T-helper 22 cell (primary cell): ENCODE measurements around the gene IFNL1.
"Not testable (repeated sequence)": the region's sequence is repeated elsewhere in the genome, so short reads cannot be mapped to it uniquely, and the experiment has no call there.

ENCODE experiments used
- DNase-seq: peaks from one replicate; pipeline ENCODE4 v3.0.0-alpha.2; 2020; ENCODE audit warnings: low read depth

IFNL1 gene

DNA sequence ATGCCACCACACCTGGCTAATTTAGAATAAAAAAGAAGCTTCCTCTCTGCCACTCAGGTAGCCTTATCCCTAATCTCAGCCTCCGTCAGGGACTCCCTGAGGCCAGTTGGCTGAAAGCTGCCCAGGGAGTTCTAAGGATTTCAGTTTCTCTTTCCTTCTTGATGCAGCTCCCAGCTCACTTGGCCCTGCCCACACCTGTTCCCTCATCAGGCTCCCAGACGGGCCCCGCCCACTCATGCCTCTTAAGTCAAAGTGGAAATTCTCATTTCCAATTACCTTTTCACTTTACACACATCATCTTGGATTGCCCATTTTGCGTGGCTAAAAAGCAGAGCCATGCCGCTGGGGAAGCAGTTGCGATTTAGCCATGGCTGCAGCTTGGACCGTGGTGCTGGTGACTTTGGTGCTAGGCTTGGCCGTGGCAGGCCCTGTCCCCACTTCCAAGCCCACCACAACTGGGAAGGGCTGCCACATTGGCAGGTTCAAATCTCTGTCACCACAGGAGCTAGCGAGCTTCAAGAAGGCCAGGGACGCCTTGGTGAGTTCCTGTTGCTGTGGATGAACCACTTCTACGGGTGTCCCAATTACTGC lies at the start of gene IFNL1:
IFNL1 (plus strand) TSS at position 353 of the 591 bp plus-strand sequence; CDS start at position 368, 15 bp downstream.
- no peak for DNase-seq

DNA sequence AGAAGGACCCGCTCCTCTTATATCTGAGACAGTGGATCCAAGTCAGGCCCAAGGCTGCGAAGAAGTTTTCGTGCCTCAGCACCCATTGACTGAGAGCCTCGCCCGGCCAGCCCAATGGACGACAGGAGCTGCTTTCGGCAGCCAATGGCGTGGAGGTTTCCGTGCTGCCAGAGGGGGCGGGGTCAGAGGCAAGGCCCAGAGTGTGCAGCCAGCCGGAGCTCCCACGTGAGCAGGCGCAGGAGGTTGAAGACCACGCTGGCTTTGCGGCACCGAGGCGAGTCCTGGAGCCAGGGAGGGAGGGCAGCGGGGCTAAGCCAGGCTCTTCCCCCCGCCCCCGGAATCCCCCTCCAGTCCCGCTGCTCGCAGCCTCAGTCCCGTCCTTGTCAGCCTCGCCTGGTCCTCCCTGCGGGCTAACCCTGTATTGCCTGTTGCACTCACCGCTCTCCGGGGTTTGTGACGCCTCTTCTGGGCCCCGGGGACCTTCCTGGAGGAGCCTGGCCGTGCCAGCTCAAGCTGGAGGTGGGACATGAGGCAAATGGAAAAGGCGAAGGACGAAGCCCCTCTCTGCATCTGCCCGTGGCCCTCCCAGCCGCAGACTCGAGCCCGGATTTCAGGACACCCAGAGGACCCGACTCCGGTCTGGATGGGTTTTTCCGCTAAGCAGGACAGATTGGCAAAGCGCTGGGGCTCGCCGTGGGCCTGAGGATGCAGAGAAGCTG lies 49.1 kb upstream of the IFNL1 start:
- no peak for DNase-seq

DNA sequence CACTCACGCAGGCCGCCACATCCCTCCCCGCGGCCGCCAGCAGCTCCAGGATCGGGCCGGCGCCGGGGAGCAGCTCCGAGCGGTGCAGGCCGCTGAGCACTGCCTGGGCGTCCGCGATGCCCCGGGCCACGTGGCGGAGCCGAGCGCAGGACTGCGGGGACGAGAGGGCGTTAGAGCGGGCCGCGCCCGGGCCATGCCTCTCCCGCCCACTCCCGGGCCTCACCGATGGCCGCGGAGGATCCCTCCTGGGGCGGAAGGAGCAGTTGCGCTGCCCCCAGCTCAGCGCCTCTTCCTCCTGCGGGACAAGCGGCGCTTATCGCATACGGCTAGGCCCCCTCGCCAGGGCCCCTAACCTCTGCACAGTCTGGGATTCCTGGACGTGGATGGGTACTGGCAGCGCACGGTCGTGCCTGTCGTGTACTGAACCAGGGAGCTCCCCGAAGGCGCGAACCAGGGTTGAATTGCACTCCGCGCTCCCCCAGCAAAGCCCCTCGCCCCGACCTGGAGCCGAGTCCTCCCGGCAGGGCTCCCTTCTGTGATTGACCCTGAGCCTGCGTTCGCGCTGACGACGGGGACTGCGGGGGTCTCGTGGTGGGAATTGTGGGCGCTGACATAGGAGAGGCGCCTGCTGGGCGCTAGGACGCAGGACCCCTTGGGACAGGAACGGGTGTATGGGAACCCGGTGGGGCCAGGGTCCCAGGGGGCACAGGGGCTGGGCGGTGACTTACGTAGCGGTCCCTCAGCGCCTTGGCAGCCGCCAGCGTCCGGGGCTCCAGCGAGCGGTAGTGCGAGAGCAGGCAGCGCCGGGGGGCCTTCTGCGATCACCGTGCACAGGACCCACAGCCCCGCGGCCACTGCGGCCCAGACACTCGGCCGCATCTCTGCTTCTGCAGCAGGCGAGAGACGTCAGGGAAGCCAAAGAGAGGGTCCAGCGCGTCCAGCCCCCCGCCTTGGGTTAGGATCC lies 48.2 kb upstream of the IFNL1 start:
- DNase-seq: no peak

DNA sequence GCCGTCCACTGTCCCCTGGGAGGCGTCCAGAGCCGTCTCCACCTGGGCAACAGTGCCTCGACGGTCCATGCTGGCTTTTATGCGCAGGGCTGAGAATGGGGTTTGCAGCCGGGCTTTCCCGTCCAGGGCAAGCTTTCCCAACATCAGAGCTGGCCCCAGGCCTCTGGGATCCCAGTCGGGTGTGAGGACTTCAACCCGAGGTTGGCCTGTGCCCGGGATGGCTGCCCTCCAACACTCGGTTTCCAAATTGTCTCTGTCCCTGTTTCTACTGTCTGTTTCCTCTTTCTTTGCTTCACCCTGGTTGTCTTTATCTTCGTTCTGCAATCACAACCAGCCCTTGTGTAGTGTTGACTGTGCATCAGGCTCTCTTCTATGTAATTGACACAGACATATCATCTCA lies 47.4 kb upstream of the IFNL1 start, which contains the start of gene IFNL4:
IFNL4 (minus strand) TSS at position 51 of the 400 bp plus-strand sequence.
- DNase-seq: no peak

DNA sequence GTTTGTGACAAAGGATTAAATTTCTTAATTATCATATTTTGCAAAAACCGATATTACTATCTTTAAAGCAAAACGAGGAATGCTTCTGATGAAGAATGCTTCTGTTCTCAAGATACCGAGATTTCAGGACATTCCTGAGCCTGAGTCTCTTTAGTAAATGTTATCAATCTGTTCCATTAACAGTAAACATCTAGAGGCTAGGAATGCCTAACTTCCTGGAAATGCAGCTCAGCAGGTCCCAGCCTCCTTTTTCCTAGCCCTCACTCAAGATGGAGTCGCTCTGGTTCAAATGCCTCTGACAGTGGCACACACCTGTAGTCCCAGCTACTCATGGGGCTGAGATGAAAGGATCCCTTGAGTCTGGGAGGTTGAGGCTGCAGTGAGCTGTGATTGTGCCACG lies 45.1 kb upstream of the IFNL1 start:
- no peak for DNase-seq

DNA sequence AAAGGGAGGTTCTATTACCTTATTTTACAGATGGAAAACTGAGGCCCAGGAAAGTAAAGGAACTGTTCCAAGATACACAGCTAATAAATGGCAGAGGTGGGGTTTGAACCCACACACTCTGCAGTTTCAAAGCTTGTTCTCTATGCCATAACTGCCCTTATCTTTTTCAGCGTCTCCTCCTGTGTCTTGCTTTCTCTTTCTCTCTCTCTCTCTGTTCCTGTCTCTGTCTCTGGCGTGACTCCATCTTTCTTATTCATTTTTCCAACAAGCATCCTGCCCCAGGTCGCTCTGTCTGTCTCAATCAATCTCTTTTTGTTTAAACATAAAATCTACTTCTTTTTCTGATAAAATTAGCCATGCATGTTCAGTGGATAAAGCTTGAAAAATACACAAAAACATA lies 44.4 kb upstream of the IFNL1 start:
- DNase-seq: no peak

DNA sequence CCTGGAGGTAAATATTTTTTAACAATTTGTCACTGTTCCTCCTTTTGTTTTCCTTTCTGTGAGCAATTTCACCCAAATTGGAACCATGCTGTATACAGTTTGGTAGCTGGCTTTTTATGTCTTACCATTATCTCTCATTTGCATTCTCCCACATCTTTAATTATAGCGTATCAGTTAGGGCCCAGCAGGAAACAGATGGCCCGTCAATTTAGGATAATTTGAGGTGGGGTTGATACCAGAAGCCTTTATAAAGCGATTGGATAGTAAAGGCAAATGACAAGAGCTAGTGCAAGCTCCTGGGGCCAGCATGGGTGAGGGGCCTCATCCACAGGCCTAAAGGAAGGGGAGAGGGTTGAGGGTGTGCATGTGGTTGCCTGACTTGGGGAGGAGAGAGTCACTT lies 43.7 kb upstream of the IFNL1 start:
- no peak for DNase-seq

DNA sequence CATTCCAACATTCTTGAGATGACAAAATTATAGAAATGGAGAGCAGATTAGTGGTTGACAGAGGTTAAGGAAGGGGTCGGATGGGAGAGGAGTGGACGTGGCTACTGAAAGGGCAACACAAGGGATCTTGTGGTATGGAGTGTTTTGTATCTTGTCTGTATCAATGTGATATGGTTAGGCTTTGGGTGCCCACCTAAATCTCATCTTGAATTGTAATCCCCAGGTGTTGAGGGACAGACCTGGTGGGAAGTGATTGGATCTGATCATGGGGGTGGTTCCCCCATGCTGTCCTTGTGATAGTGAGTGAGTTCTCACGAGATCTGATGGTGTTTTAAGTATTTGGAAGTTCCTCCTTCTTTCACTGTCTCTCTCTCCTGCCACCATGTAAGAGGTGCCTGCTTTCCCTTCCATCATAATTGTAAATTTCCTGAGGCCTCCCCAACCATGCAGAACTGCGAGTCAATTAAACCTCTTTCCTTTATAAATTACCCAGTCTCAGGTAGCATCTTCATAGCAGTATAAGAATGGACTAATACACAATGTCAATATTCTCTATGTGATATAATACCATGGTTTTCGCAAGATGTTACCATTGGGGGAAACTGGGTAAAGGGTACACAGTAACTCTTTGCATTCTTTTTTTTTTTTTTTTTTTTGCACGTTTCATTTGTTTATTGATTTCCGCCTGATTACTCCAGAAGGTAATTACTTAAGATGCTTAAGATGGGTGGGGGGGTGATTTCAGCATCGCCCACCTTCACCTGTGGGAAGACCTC lies 42.6 kb upstream of the IFNL1 start:
- no peak for DNase-seq

DNA sequence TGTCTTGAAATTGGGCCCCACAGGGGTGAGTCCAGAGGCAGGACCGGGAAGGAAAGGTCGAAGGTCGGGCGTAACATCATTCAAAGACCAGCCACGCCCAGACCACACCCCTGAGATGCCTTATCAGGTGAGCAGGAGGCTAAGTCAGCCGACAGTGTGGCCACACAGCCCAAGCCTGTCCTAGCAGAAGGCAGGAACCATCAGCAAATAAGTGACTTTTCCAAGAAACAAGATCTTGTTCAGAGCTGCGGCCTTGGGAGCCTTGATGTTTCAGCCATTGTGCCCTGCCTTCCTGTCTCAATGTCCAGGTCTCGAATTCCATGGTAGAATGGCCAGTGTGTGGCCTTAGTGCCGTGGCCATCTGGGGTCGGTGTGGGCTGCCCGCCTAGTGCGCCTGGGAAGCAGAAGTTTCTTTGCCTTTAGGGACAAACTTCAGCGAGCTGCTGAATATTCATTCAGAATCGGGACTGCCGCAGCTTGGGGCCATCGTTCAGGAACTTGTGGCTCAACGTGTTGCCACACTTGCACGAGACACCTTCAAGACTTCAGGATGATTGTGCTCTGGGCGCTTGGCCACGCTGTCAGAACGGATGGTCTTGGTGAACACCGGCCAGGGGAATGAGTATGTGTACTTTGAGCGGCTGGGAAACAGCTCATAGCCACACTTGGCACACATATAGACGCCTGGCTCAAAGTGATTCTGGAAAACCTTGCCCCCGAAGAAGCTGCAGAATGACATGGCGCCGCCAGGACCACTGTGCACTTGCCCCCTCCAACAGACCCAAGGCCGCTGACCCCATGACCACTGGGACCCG lies 41.5 kb upstream of the IFNL1 start:
- DNase-seq: no peak

DNA sequence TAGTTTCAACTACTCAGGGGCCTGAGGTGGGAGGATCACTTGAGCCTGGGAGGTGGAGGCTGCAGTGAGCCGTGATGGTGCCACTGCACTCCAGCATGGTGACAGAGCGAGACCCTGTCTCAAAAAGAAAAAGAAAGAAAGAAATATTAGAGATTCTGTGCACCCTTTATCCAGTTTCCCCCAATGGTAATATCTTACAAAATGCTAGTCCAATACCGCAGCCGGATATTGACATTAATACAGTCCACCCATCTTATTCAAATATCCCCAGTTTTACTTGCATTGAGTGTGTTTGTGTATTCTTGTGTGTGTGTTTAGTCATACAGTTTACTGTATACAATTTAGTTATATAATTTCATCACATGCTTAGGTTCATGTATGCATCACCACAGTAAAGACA lies 39.0 kb upstream of the IFNL1 start:
- DNase-seq: no peak

DNA sequence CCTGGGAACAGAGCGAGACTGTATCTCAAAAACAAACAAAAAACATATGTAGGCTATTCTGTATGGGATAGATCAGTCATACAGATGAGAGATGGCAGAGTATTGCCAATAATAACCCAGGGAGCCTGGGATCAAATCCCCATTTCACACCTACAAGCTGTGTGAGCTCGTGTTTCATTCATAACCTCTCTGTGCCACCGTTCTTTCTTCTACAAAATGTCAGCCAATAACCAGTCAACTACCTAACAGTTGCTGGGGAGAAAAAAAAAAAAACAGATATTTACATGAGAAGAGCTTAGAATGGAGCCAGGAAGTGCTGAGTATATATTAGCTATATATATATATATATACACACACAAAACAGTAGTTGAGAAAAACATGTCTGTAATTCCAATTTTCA lies 34.5 kb upstream of the IFNL1 start:
- no peak for DNase-seq

DNA sequence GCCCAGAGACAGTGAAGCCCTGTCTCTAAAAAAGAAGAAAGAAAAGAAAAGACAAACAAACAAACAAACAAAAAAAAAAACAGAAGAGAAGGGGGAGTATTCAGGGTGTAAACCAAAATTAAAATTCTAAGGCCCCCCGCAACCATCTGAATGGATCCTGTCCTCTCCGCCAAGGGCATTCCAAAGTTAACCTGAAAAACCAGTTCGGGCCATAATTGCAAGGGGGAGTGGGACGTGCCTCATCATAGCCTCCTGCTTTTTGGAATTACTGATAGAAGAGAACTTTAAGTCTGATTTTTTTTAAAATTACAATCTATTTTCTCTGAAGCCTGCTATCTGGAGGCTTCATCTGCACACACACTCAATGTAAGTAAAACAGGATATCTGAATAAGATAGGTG lies 33.7 kb upstream of the IFNL1 start:
- DNase-seq: no peak

DNA sequence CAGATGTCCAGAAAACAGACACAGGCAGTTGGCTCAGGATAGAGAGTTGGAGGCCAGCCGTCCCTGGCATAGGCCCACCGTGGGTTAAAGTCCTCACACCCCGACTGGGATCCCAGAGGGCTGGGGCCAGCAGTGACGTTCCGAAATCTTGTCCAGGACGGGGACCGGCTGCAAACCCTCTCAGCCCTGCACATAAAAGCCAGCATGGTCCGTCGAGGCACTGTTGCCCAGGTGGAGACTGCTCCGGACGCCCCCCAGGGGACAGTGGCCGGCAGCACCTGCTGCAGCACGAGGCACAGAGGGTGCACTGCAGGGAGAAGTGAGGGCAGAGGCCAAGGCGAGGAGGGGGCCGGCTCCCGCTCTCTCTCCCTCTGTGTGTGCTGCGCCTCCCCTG lies 32.3 kb upstream of the IFNL1 start:
- DNase-seq: no peak

DNA sequence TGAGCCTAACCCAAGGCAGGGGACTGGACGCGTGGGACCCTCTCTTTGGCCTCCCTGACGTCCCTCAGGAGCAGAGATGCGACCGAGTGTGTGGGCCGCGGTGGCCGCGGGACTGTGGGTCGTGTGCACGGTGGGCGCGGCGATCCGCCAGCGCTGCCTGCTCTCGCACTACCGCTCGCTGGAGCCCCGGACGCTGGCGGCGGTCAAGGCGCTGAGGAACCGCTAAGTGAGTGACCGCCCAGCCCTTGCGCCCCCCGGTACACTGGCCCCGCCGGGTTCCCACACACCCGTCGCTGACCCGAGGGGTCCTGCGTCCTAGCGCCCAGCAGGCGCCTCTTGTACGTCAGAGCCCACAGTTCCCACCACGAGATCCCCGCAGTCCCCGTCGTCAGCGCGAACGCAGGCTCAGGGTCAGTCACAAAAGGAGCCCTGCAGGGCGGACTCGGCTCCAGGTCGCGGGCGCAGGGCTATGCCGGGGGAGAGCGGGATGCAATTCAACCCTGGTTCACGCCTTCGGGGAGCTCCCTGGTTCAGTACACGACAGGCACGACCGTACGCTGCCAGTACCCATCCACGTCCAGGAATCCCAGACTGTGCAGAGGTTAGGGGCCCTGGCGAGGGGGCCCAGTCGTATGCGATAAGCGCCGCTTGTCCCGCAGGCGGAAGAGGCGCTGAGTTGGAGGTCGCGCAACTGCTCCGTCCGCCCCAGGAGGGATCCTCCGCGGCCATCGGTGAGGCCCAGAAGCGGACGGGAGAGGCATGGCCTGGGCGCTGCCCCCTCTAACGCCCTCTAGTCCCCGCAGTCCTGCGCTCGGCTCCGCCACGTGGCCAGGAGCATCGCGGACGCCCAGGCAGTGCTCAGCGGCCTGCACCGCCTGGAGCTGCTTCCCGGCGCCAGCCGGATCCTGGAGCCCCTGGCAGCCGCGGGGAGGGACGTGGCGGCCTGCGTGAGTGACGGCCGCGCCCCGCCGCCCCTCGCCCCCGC lies 31.6 kb upstream of the IFNL1 start:
- DNase-seq: no peak

DNA sequence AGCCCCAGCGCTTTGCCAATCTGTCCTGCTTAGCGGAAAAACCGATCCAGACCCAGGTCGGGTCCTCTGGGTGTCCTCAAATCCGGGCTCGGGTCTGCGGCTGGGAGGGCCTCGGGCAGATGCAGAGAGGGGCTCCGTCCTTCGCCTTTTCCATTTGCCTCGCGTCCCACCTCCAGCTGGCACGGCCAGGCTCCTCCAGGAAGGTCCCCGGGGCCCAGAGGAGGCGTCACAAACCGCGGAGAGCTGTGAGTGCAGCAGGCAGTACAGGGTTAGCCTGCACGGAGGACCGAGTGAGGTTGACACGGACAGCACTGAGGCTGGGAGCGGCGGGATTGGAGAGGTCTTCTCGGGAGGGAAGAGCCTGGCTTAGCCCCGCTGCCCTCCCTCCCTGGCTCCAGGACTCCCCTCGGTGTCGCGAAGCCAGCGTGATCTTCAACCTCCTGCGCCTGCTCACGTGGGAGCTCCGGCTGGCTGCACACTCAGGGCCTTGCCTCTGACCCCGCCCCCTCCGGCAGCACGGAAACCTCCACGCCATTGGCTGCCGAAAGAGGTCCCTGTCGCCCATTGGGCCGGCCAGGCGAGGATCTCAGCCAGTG lies 30.8 kb upstream of the IFNL1 start:
- DNase-seq: no peak

DNA sequence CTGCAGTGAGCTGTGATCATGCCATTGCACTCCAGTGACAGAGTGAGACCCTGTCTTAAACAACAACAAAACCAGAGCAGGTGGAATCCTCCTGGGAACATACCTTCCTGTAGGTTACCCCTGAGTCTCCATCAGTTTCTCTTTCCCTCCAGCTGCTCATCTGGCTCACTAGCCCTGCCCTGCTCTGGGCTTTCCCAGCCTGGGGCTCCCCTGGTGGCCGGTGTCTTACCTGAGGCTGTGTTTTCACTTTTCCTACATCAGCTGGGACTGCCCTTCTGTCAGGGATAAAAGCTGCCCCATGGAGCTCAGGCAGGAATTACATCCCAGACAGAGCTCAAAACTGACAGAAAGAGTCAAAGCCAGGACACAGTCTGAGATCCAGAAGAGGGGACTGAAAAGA lies 28.1 kb upstream of the IFNL1 start, which contains the start of gene IFNL2:
IFNL2 (plus strand) TSS at position 312 of the 400 bp plus-strand sequence. CDS start 173 bp downstream, outside the sequence.
- DNase-seq: not testable (repeated sequence)

DNA sequence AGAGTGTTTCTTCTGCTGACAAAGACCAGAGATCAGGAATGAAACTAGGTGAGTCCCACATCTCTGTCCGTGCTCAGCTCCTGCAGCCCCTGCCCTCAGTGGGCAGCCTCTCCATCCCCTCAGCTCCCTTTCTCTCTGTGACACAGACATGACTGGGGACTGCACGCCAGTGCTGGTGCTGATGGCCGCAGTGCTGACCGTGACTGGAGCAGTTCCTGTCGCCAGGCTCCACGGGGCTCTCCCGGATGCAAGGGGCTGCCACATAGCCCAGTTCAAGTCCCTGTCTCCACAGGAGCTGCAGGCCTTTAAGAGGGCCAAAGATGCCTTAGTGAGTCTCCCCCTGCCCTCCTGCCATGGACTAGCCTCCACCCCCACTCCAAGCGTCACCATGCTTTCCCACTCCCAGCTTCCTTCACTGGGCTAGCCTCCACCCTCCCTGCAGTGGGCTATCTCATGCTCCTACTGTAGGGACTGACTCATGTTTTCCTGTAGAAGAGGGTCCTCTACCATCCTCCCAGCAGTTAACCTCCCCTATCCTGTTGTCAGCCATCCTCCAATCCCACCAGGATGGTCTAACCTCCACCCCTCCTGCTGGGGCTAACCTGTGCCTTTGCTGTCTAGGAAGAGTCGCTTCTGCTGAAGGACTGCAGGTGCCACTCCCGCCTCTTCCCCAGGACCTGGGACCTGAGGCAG lies 27.5 kb upstream of the IFNL1 start:
- not testable (repeated sequence) for DNase-seq

DNA sequence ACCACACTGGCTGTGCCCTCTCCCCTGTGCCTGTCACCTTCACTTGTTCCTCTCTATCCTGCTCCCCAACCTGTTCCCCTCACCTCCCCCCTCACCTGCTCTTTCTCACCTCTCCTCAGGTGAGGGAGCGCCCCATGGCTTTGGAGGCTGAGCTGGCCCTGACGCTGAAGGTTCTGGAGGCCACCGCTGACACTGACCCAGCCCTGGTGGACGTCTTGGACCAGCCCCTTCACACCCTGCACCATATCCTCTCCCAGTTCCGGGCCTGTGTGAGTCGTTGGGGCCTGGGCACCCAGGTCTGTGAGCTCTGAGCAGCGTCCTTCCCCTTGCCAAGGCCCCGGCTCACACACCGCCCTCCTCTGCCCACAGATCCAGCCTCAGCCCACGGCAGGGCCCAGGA lies 26.8 kb upstream of the IFNL1 start:
- DNase-seq: not testable (repeated sequence)
